RKO (cell line): ENCODE results near the gene KDM2B.
"Not testable (repeated sequence)": the region's sequence is repeated elsewhere in the genome, so short reads cannot be mapped to it uniquely, and the experiment has no call there.

Experiments used
- DNase-seq: peaks from one replicate; pipeline ENCODE4 v3.0.0-alpha.2; 2016; ENCODE audit warnings: low spot score

KDM2B gene

DNA sequence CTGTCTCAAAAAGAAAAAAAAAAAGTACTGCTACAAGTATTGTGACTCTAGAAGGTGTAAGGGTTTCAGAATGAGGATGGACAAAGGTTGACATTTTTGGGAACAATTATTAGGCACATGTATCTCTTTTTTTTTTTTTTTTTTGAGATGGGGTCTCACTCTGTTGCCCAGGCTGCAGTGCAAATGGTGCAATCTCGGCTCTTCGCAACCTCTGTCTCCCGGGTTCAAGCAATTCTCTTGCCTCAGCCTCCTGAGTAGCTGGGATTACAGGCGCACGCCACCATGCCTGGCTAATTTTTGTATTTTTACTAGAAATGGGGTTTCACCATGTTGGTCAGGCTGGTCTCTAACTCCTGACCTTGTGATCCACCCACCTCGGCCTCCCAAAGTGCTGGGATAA is 195.9 kb downstream of the KDM2B start:
- DNase-seq = not testable (repeated sequence)

DNA sequence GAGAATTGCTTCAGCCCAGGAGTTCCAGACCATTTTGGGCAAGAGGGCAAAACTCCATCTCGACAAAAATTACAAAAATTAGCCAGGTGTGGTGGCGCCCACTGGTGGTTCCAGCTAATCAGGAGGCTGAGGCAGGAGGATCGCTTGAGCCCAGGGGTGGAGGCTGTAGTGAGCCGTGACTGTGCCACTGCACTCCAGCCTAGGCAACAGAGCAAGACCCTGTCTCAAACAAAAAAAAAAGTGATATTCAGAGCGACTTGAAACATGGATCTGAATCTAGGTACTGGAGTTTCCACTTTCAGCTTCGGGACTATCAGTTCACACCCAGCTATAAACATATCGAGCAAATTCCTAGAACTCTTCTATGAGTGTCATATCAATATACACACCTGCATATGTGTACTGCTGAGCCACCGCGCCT is 197.2 kb downstream of the KDM2B start:
- no peak for DNase-seq

- DNase-seq = no peak
These were observed 200.9 kb downstream of the KDM2B start for GRCh38 chr12:121379945-121380344.
